KMS-11 (cell line): ENCODE measurements around the gene CRISP1.

ENCODE experiments used
- H2AFZ ChIP-seq: fragments of 200-600 bp; sonication (generic); 2 replicates; pipeline ENCODE4 v1.6.1; 2016; ENCODE audit warnings: antibody characterized with exemption, mixed run types, low read depth
- H3K27ac ChIP-seq: fragments of 200-600 bp; sonication (generic); 2 replicates; pipeline ENCODE4 v1.6.1; 2016; ENCODE audit warnings: mild to moderate bottlenecking, mixed run types
- H3K27me3 ChIP-seq: fragments of 200-600 bp; sonication (generic); 2 replicates; pipeline ENCODE4 v1.6.1; 2017; ENCODE audit warnings: mild to moderate bottlenecking, low read depth, mixed run types, moderate library complexity; ENCODE audit not compliant: insufficient read depth
- H3K36me3 ChIP-seq: fragments of 200-600 bp; sonication (generic); 2 replicates; pipeline ENCODE4 v1.6.1; 2017; ENCODE audit warnings: mild to moderate bottlenecking, mixed run types; ENCODE audit not compliant: insufficient read depth
- H3K4me1 ChIP-seq: fragments of 200-600 bp; sonication (generic); 2 replicates; pipeline ENCODE4 v1.6.1; 2016; ENCODE audit warnings: mild to moderate bottlenecking, low read depth, mixed run types; ENCODE audit not compliant: poor library complexity, severe bottlenecking
- H3K4me2 ChIP-seq: fragments of 200-600 bp; sonication (generic); 2 replicates; pipeline ENCODE4 v1.7.0; 2016; ENCODE audit warnings: mild to moderate bottlenecking, mixed run types
- H3K4me3 ChIP-seq: fragments of 200-600 bp; sonication (generic); IDR thresholded peaks from 2 replicates; pipeline ENCODE4 v1.6.1; 2017; ENCODE audit warnings: low read depth, low read length, mixed read lengths; ENCODE audit not compliant: insufficient read depth
- H3K79me2 ChIP-seq: fragments of 200-600 bp; sonication (generic); 2 replicates; pipeline ENCODE4 v1.6.1; 2016; ENCODE audit warnings: low read depth, mixed run types; ENCODE audit not compliant: insufficient read depth
- H3K9ac ChIP-seq: fragments of 200-600 bp; sonication (generic); 2 replicates; pipeline ENCODE4 v1.6.1; 2016; ENCODE audit warnings: mild to moderate bottlenecking, mixed run types
- H4K20me1 ChIP-seq: fragments of 200-600 bp; sonication (generic); 2 replicates; pipeline ENCODE4 v1.6.1; 2016; ENCODE audit warnings: mild to moderate bottlenecking, mixed run types; ENCODE audit not compliant: insufficient read depth
- TF ChIP-seq, protein P1 (sequence below): fragments of 200-600 bp; sonication (generic); conservative IDR thresholded peaks from 2 replicates; pipeline ENCODE4 v1.6.1; 2017; ENCODE audit warnings: low read depth, mild to moderate bottlenecking, antibody characterized with exemption, low read length, moderate library complexity, mixed read lengths

The CRISP1 gene

GRCh38 chr6:49841424-49841823 lies 24.9 kb downstream of the CRISP1 start:
- H3K9ac ChIP-seq: no peak overlapping the region
- H2AFZ ChIP-seq: no peak overlapping the region
- H4K20me1 ChIP-seq: no peaks in the 10 kb centered on the region
- TF ChIP-seq, protein P1, sequence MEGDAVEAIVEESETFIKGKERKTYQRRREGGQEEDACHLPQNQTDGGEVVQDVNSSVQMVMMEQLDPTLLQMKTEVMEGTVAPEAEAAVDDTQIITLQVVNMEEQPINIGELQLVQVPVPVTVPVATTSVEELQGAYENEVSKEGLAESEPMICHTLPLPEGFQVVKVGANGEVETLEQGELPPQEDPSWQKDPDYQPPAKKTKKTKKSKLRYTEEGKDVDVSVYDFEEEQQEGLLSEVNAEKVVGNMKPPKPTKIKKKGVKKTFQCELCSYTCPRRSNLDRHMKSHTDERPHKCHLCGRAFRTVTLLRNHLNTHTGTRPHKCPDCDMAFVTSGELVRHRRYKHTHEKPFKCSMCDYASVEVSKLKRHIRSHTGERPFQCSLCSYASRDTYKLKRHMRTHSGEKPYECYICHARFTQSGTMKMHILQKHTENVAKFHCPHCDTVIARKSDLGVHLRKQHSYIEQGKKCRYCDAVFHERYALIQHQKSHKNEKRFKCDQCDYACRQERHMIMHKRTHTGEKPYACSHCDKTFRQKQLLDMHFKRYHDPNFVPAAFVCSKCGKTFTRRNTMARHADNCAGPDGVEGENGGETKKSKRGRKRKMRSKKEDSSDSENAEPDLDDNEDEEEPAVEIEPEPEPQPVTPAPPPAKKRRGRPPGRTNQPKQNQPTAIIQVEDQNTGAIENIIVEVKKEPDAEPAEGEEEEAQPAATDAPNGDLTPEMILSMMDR: no peak
- H3K27ac ChIP-seq: no peak overlapping the region
- H3K27me3 ChIP-seq: no peaks in the 10 kb centered on the region
- no peaks in the 10 kb centered on the region for H3K4me1 ChIP-seq
- no peak overlapping the region for H3K4me3 ChIP-seq
- no peaks in the 10 kb centered on the region for H3K36me3 ChIP-seq
- no peaks in the 10 kb centered on the region for H3K79me2 ChIP-seq
- no peak overlapping the region for H3K4me2 ChIP-seq

DNA sequence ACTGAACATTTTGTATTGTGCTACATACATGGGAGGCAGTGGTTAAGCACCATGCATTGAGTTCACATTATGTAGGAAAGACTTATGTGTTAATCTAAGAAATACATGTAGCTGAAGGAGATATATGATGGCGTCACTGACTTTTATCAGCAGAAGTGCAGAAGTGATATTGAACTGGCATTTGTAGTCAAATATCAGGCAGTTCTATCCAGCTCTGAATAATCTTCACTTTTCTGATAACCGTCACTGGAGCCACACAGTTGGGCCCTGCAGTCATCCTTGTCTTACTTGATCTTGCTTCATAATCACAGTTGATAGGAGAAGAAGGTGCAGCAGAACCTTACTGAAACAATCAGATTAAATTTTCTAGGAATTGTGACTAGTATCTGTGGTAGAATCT lies 26.4 kb downstream of the CRISP1 start:
- Histone ChIP-seq H3K4me1 (no peaks in the 10 kb centered on the region), H2AFZ (no peak overlapping the region), H4K20me1 (no peaks in the 10 kb centered on the region), H3K36me3 (no peaks in the 10 kb centered on the region), H3K4me3 (no peak overlapping the region), H3K27ac (no peak overlapping the region), H3K27me3 (no peaks in the 10 kb centered on the region), H3K79me2 (no peaks in the 10 kb centered on the region), H3K4me2 (no peak overlapping the region), H3K9ac (no peak overlapping the region)
- TF ChIP-seq, protein P1: no peak

GRCh38 chr6:49839162-49839561 lies 27.2 kb downstream of the CRISP1 start:
- H3K36me3 ChIP-seq: no peaks in the 10 kb centered on the region
- no peak overlapping the region for H3K9ac ChIP-seq
- no peaks in the 10 kb centered on the region for H3K27me3 ChIP-seq
- no peaks in the 10 kb centered on the region for H4K20me1 ChIP-seq
- no peaks in the 10 kb centered on the region for H3K4me1 ChIP-seq
- H3K4me2 ChIP-seq: no peak overlapping the region
- TF ChIP-seq, protein P1: no peak
- no peaks in the 10 kb centered on the region for H3K79me2 ChIP-seq
- no peak overlapping the region for H2AFZ ChIP-seq
- H3K4me3 ChIP-seq: no peak overlapping the region
- no peak overlapping the region for H3K27ac ChIP-seq

- H3K27me3 ChIP-seq: no peaks in the 10 kb centered on the region
- no peak overlapping the region for H3K9ac ChIP-seq
- no peak overlapping the region for H3K27ac ChIP-seq
- TF ChIP-seq, protein P1: no peak
- no peak overlapping the region for H2AFZ ChIP-seq
- H3K4me2 ChIP-seq: no peak overlapping the region
- no peaks in the 10 kb centered on the region for H3K36me3 ChIP-seq
- no peaks in the 10 kb centered on the region for H4K20me1 ChIP-seq
- no peaks in the 10 kb centered on the region for H3K79me2 ChIP-seq
- H3K4me1 ChIP-seq: no peaks in the 10 kb centered on the region
- H3K4me3 ChIP-seq: no peak overlapping the region
Observed at GRCh38 chr6:49835140-49835539, 31.2 kb downstream of the CRISP1 start.
